Upper lobe of right lung (tissue), 1 donor: ENCODE results near the gene RAB40A. TPM values are rescaled to one million over a fixed set of nuclear protein-coding genes. Genes with fewer than 3 reads are reported as not detected.

Source experiments
- ATAC-seq: fragments of 200-7000 bp; cut with Tn5 transposase; one replicate; pipeline ENCODE4 v1.9.1; 2020; ENCODE audit warnings: mild to moderate bottlenecking, moderate library complexity
- DNase-seq: peaks from one replicate; pipeline ENCODE4 v3.0.0-alpha.2; 2020
- H3K27ac ChIP-seq: fragments of 200-600 bp; one replicate; pipeline ENCODE4 v1.8.0; 2022
- H3K27me3 ChIP-seq: fragments of 200-600 bp; one replicate; pipeline ENCODE4 v1.8.0; 2022; ENCODE audit warnings: mild to moderate bottlenecking
- H3K36me3 ChIP-seq: fragments of 200-600 bp; one replicate; pipeline ENCODE4 v1.8.0; 2022
- H3K4me1 ChIP-seq: fragments of 200-600 bp; one replicate; pipeline ENCODE4 v1.8.0; 2022
- H3K4me3 ChIP-seq: fragments of 200-600 bp; one replicate; pipeline ENCODE4 v1.8.0; 2022; ENCODE audit warnings: mild to moderate bottlenecking
- H3K9me3 ChIP-seq: fragments of 200-600 bp; one replicate; pipeline ENCODE4 v1.8.0; 2022
- intact Hi-C: fragments of 100-400 bp; cut with DNase I; formaldehyde crosslinking; loops from one replicate; pipeline ENCODE4 v1.11.0; 2022
- total RNA-seq: library from RNA; stranded (reverse); fragmentation: NEBNext Ultra II Directional; extraction: Animal tissue kit (Norgen Biotek cat#: 25700); gene quantifications from one replicate; pipeline ENCODE4 v1.2.1, GENCODE V29; 2021
- TF ChIP-seq, protein P1 (sequence below): fragments of 200-600 bp; IDR thresholded peaks from one replicate; pipeline ENCODE4 v1.8.0; 2022; ENCODE audit warnings: antibody characterized with exemption
- donor health status: DM: no; HTN: yes; CAD: no; lungs with severe emphysema.

The RAB40A gene
- total RNA-seq, 1 donor from 2014 or later, result 1.1 TPM

DNA sequence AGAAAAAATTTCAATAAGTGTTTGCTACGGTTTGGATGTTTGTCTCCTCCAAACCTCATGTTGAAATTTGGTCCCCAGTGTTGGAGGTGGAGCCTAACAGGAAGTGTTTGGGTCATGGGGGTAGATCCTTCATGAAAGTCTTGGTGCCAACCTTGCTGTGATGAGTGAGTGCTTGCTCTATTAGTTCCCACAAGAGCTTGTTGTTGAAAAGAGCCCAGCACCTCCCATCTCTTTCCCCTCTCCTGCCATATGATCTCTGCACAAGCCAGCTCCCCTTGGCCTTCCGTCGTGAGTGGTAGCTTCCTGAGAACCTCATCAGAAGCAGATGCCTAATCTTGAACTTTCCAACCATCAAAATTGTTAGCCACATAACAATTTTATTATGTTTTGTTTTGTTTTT, 10.3 kb upstream of the RAB40A start:
- Histone ChIP-seq H3K27ac (no peak overlapping the region), H3K4me1 (no peaks in the 10 kb centered on the region), H3K9me3 (no peaks in the 10 kb centered on the region), H3K4me3 (no peak overlapping the region), H3K27me3 (no peaks in the 10 kb centered on the region), H3K36me3 (no peaks in the 10 kb centered on the region)
- DNase-seq (no peak), ATAC-seq (no peak)
- TF ChIP-seq, protein P1, sequence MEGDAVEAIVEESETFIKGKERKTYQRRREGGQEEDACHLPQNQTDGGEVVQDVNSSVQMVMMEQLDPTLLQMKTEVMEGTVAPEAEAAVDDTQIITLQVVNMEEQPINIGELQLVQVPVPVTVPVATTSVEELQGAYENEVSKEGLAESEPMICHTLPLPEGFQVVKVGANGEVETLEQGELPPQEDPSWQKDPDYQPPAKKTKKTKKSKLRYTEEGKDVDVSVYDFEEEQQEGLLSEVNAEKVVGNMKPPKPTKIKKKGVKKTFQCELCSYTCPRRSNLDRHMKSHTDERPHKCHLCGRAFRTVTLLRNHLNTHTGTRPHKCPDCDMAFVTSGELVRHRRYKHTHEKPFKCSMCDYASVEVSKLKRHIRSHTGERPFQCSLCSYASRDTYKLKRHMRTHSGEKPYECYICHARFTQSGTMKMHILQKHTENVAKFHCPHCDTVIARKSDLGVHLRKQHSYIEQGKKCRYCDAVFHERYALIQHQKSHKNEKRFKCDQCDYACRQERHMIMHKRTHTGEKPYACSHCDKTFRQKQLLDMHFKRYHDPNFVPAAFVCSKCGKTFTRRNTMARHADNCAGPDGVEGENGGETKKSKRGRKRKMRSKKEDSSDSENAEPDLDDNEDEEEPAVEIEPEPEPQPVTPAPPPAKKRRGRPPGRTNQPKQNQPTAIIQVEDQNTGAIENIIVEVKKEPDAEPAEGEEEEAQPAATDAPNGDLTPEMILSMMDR, result no peak
- intact Hi-C loops, result no loop called here

DNA sequence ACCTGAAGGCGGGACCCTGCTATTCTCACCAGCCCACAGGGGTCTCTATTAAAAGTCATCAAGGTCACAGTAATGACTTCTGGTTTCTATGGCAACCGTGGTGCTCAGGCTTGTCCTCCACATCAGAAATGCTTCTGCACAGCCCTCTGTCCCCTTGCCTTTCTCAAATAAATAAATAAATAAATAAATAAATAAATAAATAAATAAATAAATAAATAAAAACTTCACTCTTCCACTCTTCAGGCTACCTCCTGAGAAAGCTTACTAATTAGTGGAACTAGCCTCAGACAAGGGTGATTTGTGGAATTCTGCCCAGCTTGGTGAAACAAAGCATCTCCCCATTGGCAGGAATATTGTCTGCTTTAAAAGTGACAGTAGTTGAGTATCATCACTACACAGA, 5.5 kb upstream of the RAB40A start:
- Histone ChIP-seq H3K4me3 (no peak overlapping the region), H3K27me3 (no peaks in the 10 kb centered on the region), H3K27ac (no peak overlapping the region), H3K4me1 (no peaks in the 10 kb centered on the region), H3K9me3 (no peaks in the 10 kb centered on the region), H3K36me3 (no peaks in the 10 kb centered on the region)
- ATAC-seq (no peak), DNase-seq (no peak)
- intact Hi-C loops, result no loop called here
- TF ChIP-seq, protein P1, result no peak

DNA sequence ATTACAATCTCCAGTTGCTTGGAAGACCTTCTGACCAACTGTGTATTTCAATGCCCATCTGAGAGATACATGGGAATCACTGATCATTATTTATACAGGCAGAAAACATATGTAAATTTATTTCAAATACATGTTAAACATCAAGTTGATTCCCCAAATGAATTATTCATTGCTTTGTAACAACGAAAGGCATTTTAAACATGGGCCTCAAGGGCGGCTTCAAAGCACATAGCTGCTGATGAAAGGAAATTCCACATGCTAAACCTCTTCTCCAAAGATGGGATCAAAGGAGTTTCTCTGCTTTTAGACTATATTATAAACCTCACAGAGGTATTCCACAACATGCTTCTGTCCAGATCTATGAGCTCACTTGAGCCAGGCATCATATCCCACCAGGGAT, 4.3 kb upstream of the RAB40A start:
- Histone ChIP-seq H3K27ac (no peak overlapping the region), H3K4me3 (no peak overlapping the region), H3K9me3 (no peaks in the 10 kb centered on the region), H3K36me3 (no peaks in the 10 kb centered on the region), H3K27me3 (no peaks in the 10 kb centered on the region), H3K4me1 (no peaks in the 10 kb centered on the region)
- intact Hi-C loops, result no loop called here
- DNase-seq (no peak), ATAC-seq (no peak)
- TF ChIP-seq, protein P1, result no peak

DNA sequence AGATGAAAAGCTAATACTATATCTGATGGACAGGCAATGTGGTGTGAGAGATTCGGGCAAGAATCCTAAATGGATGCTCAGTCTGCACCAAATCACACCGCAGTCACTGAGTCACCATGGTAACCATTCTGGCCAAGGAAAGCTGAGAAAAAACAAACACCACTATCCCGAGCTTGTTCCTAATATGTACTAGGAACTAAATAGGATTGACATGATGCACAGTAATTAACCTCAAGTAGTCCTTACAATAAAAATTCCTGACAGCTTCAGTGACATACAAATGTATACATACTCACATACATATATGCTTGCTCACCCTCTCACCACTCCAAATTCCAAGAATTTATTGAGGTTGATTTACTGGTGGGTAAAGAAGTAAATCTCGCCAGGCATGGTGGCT, 1.1 kb upstream of the RAB40A start:
- Histone ChIP-seq H3K27me3 (no peaks in the 10 kb centered on the region), H3K36me3 (no peaks in the 10 kb centered on the region), H3K4me3 (no peak overlapping the region), H3K9me3 (no peaks in the 10 kb centered on the region), H3K27ac (no peak overlapping the region), H3K4me1 (no peaks in the 10 kb centered on the region)
- intact Hi-C loops, result no loop called here
- ATAC-seq (no peak), DNase-seq (no peak)
- TF ChIP-seq, protein P1, result no peak

DNA sequence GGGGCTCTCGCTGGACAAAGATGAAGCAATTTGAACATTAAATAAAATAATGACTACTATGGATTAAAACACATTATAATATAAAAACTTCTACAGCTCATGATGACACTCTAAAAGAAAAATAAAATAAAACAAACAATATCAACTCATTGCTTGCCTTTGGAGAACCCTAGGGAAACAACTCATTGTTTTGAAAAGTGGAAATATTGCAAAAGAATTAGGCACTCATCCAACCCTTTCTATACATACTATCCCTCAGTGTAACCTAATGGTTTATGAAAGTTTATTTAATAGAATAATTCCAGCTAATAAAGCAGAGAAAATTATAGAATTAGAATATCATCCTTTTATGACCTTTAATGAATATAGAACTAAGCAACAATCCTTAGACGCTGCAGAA, 718 bp downstream of the RAB40A start:
- Histone ChIP-seq H3K27me3 (no peaks in the 10 kb centered on the region), H3K27ac (no peak overlapping the region), H3K9me3 (no peaks in the 10 kb centered on the region), H3K4me1 (no peaks in the 10 kb centered on the region), H3K4me3 (no peak overlapping the region), H3K36me3 (no peaks in the 10 kb centered on the region)
- TF ChIP-seq, protein P1, result no peak
- intact Hi-C loops, result no loop called here
- DNase-seq (no peak), ATAC-seq (no peak)

DNA sequence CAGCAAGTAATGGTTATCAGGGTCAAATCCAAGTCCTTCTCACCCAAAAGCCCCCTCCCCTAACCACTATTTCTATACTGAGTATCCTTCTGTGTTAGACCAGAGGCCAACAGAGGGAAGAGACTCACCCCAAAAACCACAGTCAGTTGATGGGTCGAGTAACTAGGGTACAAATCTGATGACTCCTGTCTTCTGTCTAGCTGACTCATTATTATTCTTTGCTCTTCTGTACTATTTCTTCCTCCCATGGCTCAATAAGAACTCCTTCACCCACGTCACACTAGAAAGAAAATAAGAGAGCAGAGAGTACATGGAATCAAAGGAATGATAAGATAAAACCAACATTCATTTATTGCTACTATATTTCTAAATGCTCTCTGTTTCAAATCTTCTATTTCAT, 2.0 kb downstream of the RAB40A start:
- intact Hi-C loops, result no loop called here
- Histone ChIP-seq H3K4me1 (no peaks in the 10 kb centered on the region), H3K27ac (no peak overlapping the region), H3K36me3 (no peaks in the 10 kb centered on the region), H3K9me3 (no peaks in the 10 kb centered on the region), H3K27me3 (no peaks in the 10 kb centered on the region), H3K4me3 (no peak overlapping the region)
- TF ChIP-seq, protein P1, result no peak
- ATAC-seq (no peak), DNase-seq (no peak)
